ENCODE data around the gene EDN3. TPM values are rescaled to one million over a fixed set of nuclear protein-coding genes. Genes with fewer than 3 reads are reported as not detected.

Gene EDN3
- total and polyA plus RNA-seq, 2 donors (not counting 1 experiment from before 2014, with no cell fraction given) = not detected

DNA sequence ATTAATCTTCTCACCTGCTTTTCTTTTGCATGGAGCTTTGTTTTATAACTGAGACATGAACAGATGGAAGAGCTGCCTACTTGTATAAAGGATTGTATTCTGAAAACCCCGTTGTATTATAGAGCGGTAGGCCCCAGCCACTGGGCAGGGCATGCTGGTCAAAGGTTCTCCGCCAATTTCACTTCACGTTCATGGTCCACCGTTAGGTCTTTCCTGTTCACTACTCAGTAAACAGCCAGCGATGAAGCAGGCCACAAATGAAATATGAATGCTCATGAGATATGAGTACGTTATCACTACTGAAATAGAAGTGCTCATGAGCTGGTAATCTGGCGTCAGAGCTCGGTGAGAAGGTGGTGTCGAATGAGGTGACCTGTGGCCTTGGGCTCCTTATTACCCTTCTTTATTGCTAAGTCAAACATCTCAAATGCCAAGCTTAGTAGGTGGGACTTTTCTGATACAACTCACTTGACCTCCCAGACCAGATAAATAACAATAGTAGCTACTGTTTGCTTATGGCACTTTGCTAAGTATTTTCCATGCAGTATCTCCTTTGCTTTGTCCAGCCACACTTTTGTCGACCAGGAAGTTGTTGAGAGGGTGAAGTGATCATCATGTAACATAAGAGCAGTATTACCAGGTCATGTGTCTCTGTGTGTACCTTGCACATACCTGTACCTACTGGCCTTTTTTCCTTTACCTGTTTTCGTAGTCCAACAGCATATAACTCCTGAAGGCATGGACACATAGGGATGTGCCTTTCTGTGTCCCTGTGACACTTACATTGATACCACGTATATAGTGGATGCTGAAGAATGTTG lies 16.7 kb downstream of the EDN3 start:
- H3K27me3 ChIP-seq (ENCODE audit: control insufficient read depth, insufficient read depth, low read length) = no peaks in the 10 kb centered on the region
- H3K9ac ChIP-seq (ENCODE audit: insufficient read depth, low read length) = no peak overlapping the region
- H3K4me1 ChIP-seq (ENCODE audit: control insufficient read depth, extremely low read depth, insufficient read depth, low read length) = no peaks in the 10 kb centered on the region
- H3K79me2 ChIP-seq (ENCODE audit: control insufficient read depth, insufficient read depth, low read length) = no peaks in the 10 kb centered on the region
- H3K36me3 ChIP-seq (ENCODE audit: control insufficient read depth, insufficient read depth, low read length) = no peaks in the 10 kb centered on the region
- DNase-seq (ENCODE audit: low read depth in 2 of 2) = no peak
- no peaks in the 10 kb centered on the region for H4K20me1 ChIP-seq (ENCODE audit: control insufficient read depth, extremely low read depth, insufficient read depth, low read length)
- H3K27ac ChIP-seq (ENCODE audit: insufficient read depth, low read length) = no peak overlapping the region
- H3K4me2 ChIP-seq (ENCODE audit: extremely low read depth, insufficient read depth, low read length) = no peak overlapping the region
- no peak overlapping the region for H2AFZ ChIP-seq (ENCODE audit: low read length)
- no peaks in the 10 kb centered on the region for H3K9me3 ChIP-seq (ENCODE audit: control insufficient read depth, insufficient read depth, low read depth, low read length)
- no peak for TF ChIP-seq EZH2 (IDR thresholded peaks at IDR 0.05; ENCODE audit: low read length, missing control alignments)
- H3K4me3 ChIP-seq (replicated peaks in 1 of 4; ENCODE audit: control extremely low read depth in 1 of 4, insufficient read depth in 1 of 4, low read depth in 3 of 4, low read length in 4 of 4) = no peak overlapping the region

DNA sequence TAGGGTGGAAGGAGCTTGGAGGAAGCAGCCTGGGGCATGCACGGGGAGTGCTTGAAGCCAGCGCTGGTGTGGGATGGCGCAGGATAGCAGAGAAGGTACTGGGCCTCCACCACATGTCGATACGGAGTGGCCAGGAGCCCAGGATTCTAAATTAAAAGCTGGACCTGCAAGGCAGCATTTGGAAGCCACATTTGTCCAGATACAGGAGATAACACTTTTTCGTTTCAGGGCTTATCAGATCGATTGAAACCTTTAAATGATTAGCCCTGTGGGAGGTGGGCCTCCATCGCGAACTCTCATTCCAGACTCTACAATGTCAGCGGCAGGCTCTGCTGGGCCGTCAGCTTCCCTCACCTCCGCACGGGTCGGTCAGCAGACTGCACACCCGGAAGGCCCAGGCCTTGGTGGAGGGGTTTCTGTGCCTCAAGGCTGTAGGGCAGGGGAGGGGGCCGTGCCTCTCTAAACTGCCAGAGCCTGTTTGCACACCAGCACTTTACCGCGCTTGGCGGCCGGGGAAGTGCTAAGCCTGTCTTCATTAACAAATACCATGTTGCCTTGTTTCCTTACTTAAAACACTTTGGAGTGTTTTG lies 17.9 kb downstream of the EDN3 start:
- Histone ChIP-seq H3K4me3 (replicated peaks in 1 of 4; ENCODE audit: control extremely low read depth in 1 of 4, insufficient read depth in 1 of 4, low read depth in 3 of 4, low read length in 4 of 4) (no peak overlapping the region), H3K4me1 (ENCODE audit: control insufficient read depth, extremely low read depth, insufficient read depth, low read length) (no peaks in the 10 kb centered on the region), H3K36me3 (ENCODE audit: control insufficient read depth, insufficient read depth, low read length) (no peaks in the 10 kb centered on the region), H3K27ac (ENCODE audit: insufficient read depth, low read length) (no peak overlapping the region), H3K4me2 (ENCODE audit: extremely low read depth, insufficient read depth, low read length) (no peak overlapping the region), H2AFZ (ENCODE audit: low read length) (no peak overlapping the region), H4K20me1 (ENCODE audit: control insufficient read depth, extremely low read depth, insufficient read depth, low read length) (no peaks in the 10 kb centered on the region), H3K79me2 (ENCODE audit: control insufficient read depth, insufficient read depth, low read length) (no peaks in the 10 kb centered on the region), H3K9ac (ENCODE audit: insufficient read depth, low read length) (no peak overlapping the region), H3K27me3 (ENCODE audit: control insufficient read depth, insufficient read depth, low read length) (no peaks in the 10 kb centered on the region), H3K9me3 (ENCODE audit: control insufficient read depth, insufficient read depth, low read depth, low read length) (no peaks in the 10 kb centered on the region)
- DNase-seq (ENCODE audit: low read depth in 2 of 2) = no peak
- TF ChIP-seq, protein P1, sequence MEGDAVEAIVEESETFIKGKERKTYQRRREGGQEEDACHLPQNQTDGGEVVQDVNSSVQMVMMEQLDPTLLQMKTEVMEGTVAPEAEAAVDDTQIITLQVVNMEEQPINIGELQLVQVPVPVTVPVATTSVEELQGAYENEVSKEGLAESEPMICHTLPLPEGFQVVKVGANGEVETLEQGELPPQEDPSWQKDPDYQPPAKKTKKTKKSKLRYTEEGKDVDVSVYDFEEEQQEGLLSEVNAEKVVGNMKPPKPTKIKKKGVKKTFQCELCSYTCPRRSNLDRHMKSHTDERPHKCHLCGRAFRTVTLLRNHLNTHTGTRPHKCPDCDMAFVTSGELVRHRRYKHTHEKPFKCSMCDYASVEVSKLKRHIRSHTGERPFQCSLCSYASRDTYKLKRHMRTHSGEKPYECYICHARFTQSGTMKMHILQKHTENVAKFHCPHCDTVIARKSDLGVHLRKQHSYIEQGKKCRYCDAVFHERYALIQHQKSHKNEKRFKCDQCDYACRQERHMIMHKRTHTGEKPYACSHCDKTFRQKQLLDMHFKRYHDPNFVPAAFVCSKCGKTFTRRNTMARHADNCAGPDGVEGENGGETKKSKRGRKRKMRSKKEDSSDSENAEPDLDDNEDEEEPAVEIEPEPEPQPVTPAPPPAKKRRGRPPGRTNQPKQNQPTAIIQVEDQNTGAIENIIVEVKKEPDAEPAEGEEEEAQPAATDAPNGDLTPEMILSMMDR (conservative IDR thresholded peaks at IDR 0.05 in 1 of 2, IDR thresholded peaks at IDR 0.05 in 1 of 2; ENCODE audit: low read depth in 1 of 2, low read length in 2 of 2) = no peak
- TF ChIP-seq EZH2 (IDR thresholded peaks at IDR 0.05; ENCODE audit: low read length, missing control alignments) = no peak

DNA sequence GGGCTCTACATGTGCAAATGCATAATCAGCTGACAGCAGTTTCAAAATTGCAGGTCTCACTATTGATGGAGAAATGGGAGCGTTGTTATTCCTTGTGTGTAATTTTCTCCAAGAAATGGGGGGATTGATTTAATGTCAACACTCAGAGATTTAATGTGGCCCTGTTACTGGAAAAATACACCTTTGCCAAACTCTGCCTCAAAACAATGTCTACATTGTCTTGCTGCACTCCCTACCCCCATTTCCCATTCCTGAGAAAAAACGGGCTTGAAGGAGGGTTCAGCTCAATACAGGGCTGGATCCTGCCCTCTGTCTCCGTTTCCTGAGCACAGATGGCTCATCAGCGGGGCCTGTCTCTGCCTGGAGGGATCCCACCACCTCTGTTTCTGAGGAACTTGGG lies 18.4 kb downstream of the EDN3 start:
- no peak overlapping the region for H3K4me2 ChIP-seq (ENCODE audit: extremely low read depth, insufficient read depth, low read length)
- no peak for DNase-seq (ENCODE audit: low read depth in 2 of 2)
- no peaks in the 10 kb centered on the region for H3K36me3 ChIP-seq (ENCODE audit: control insufficient read depth, insufficient read depth, low read length)
- no peak overlapping the region for H2AFZ ChIP-seq (ENCODE audit: low read length)
- H3K4me1 ChIP-seq (ENCODE audit: control insufficient read depth, extremely low read depth, insufficient read depth, low read length) = no peaks in the 10 kb centered on the region
- H3K79me2 ChIP-seq (ENCODE audit: control insufficient read depth, insufficient read depth, low read length) = no peaks in the 10 kb centered on the region
- no peak overlapping the region for H3K27ac ChIP-seq (ENCODE audit: insufficient read depth, low read length)
- no peaks in the 10 kb centered on the region for H3K27me3 ChIP-seq (ENCODE audit: control insufficient read depth, insufficient read depth, low read length)
- no peaks in the 10 kb centered on the region for H3K9me3 ChIP-seq (ENCODE audit: control insufficient read depth, insufficient read depth, low read depth, low read length)
- H3K9ac ChIP-seq (ENCODE audit: insufficient read depth, low read length) = no peak overlapping the region
- TF ChIP-seq, protein P1 (conservative IDR thresholded peaks at IDR 0.05 in 1 of 2, IDR thresholded peaks at IDR 0.05 in 1 of 2; ENCODE audit: low read depth in 1 of 2, low read length in 2 of 2) = no peak
- no peak for TF ChIP-seq EZH2 (IDR thresholded peaks at IDR 0.05; ENCODE audit: low read length, missing control alignments)
- H3K4me3 ChIP-seq (replicated peaks in 1 of 4; ENCODE audit: control extremely low read depth in 1 of 4, insufficient read depth in 1 of 4, low read depth in 3 of 4, low read length in 4 of 4) = no peak overlapping the region
- H4K20me1 ChIP-seq (ENCODE audit: control insufficient read depth, extremely low read depth, insufficient read depth, low read length) = no peaks in the 10 kb centered on the region

Data from fibroblast of lung (primary cell).